Prostate gland (tissue), 2 donors: ENCODE measurements around the gene HMGXB3. TPM values are rescaled to one million over a fixed set of nuclear protein-coding genes. Genes with fewer than 3 reads are reported as not detected.
A peak's percentile ranks its signal among the peaks of the same experiment; 100 is the strongest.

Experiments
- DNase-seq: peaks from one replicate; pipeline ENCODE4 v3.0.0-alpha.2; 2019; ENCODE audit warnings: low spot score
- H3K27ac ChIP-seq, 2 donors: fragments of 200-600 bp; sonication (generic); 2 replicates each; pipeline ENCODE4 v1.5.1; 2017 to 2019
- H3K27me3 ChIP-seq: fragments of 200-600 bp; sonication (generic); replicated peaks from 2 replicates; pipeline ENCODE4 v1.5.1; 2019; ENCODE audit not compliant: insufficient read depth
- H3K36me3 ChIP-seq, 2 donors: fragments of 200-600 bp; sonication (generic); 1 replicate in 1 of 2; 2 replicates in 1 of 2; pipeline versions ENCODE4 v1.5.1 to v1.8.1; 2017 to 2019
- H3K4me1 ChIP-seq: fragments of 200-600 bp; sonication (generic); replicated peaks from 2 replicates; pipeline ENCODE4 v1.5.1; 2019
- H3K4me3 ChIP-seq, 2 donors: fragments of 200-600 bp; sonication (generic); 2 replicates each; pipeline ENCODE4 v1.5.1; 2017 to 2019
- H3K9me3 ChIP-seq: fragments of 200-600 bp; sonication (generic); 2 replicates; pipeline ENCODE4 v1.5.1; 2017
- CTCF ChIP-seq, 4 experiments: fragments of 200-600 bp in 2 of 4; fragments of 450-650 bp in 2 of 4; sonication (generic) in 2 of 4; IDR thresholded peaks; 1 replicate in 3 of 4; 2 replicates in 1 of 4; pipeline ENCODE4 v1.5.1; 2016 to 2019; ENCODE audit warnings: antibody characterized with exemption in 4 of 4, mild to moderate bottlenecking in 2 of 4, moderate library complexity in 2 of 4
- POLR2A ChIP-seq: fragments of 450-650 bp; IDR thresholded peaks from one replicate; pipeline ENCODE4 v1.6.1; 2016; ENCODE audit warnings: antibody characterized with exemption, mild to moderate bottlenecking
- POLR2AphosphoS5 ChIP-seq: sonication (generic); formaldehyde crosslinking; IDR thresholded peaks from one replicate; pipeline ENCODE4 v1.6.1; 2017; ENCODE audit warnings: antibody characterized with exemption
- WGBS: methylation state at CpG from one replicate; pipeline ENCODE4 v1.1.5; 2018; 5-methylcytosine and 5-hydroxymethylcytosine counted together
- intact Hi-C: fragments of 100-400 bp; cut with DNase I; formaldehyde crosslinking; loops from one replicate; pipeline ENCODE4 v1.14.2; 2022
- total RNA-seq, 2 donors: library from RNA; depleted of rRNA; stranded (reverse); fragments of >200 nt; gene quantifications; one replicate each; pipeline ENCODE4 v1.1.0, GENCODE V29; 2016

HMGXB3 gene
- total RNA-seq, 2 donors from 2014 or later, result 49.6 to 64.2 TPM

- no peak for TF ChIP-seq CTCF (IDR thresholded peaks at IDR 0.05)
- TF ChIP-seq POLR2A, result no peak
- peak; percentile 73 for TF ChIP-seq POLR2AphosphoS5
- Histone ChIP-seq H3K36me3 (no peaks in the 10 kb centered on the region), H3K4me1 (peaks cover 29% of the 10 kb centered on the region), H3K27me3 (no peaks in the 10 kb centered on the region), H3K27ac (peak overlapping the region; percentile 67 to 95), H3K4me3 (peak overlapping the region in 1 of 2 donors; percentile 19), H3K9me3 (no peaks in the 10 kb centered on the region)
- intact Hi-C loops, result no loop called here
- peak; percentile 70 for DNase-seq
- 26% methylated on average over 6 of the region's 6 CpGs for whole genome bisulfite sequencing
Measured at GRCh38 chr5:149996205-149996890, 4.2 kb upstream of the HMGXB3 start.

- H3K4me1 ChIP-seq, result peaks cover 31% of the 10 kb centered on the region
- H3K36me3 ChIP-seq, result no peaks in the 10 kb centered on the region
- no peak overlapping the region for H3K4me3 ChIP-seq
- TF ChIP-seq CTCF (IDR thresholded peaks at IDR 0.05) (no peak), POLR2AphosphoS5 (no peak), POLR2A (no peak)
- H3K27me3 ChIP-seq, result no peaks in the 10 kb centered on the region
- DNase-seq, result no peak
- WGBS, result 97% methylated on average over 3 of the region's 3 CpGs
- intact Hi-C loops, result no loop called here
- H3K27ac ChIP-seq, result peak overlapping the region; percentile 93 to 95
- H3K9me3 ChIP-seq, result no peaks in the 10 kb centered on the region
Measured at GRCh38 chr5:149998281-149998680, 2.3 kb upstream of the HMGXB3 start.

GRCh38 chr5:149999359-149999758 lies 1.2 kb upstream of the HMGXB3 start:
- TF ChIP-seq CTCF (IDR thresholded peaks at IDR 0.05) (no peak), POLR2A (no peak), POLR2AphosphoS5 (no peak)
- intact Hi-C loops, result no loop called here
- peak overlapping the region; percentile 93 to 95 for H3K27ac ChIP-seq
- peak overlapping the region in 1 of 2 donors; percentile 98 for H3K4me3 ChIP-seq
- H3K9me3 ChIP-seq, result no peaks in the 10 kb centered on the region
- WGBS, result 55% methylated on average over 3 of the region's 3 CpGs
- H3K4me1 ChIP-seq, result peaks cover 26% of the 10 kb centered on the region
- no peak for DNase-seq
- H3K36me3 ChIP-seq, result no peaks in the 10 kb centered on the region
- no peaks in the 10 kb centered on the region for H3K27me3 ChIP-seq

GRCh38 chr5:149999866-150000255 lies 678 bp upstream of the HMGXB3 start:
- H3K27me3 ChIP-seq, result no peaks in the 10 kb centered on the region
- no peaks in the 10 kb centered on the region for H3K9me3 ChIP-seq
- peak overlapping the region; percentile 93 to 95 for H3K27ac ChIP-seq
- DNase-seq, result no peak
- intact Hi-C loops, result loop anchor here (10.0 kb wide), 1 partner anchor 135 kb away; no protein-coding TSS in a partner anchor
- H3K36me3 ChIP-seq, result no peaks in the 10 kb centered on the region
- WGBS, result 15% methylated on average over 7 of the region's 7 CpGs
- peaks cover 25% of the 10 kb centered on the region for H3K4me1 ChIP-seq
- peak overlapping the region; percentile 91 to 98 for H3K4me3 ChIP-seq
- no peak for TF ChIP-seq POLR2A

GRCh38 chr5:150000990-150001659 lies 586 bp downstream of the HMGXB3 start:
- Histone ChIP-seq H3K4me1 (peaks cover 23% of the 10 kb centered on the region), H3K9me3 (no peaks in the 10 kb centered on the region), H3K36me3 (no peaks in the 10 kb centered on the region), H3K27me3 (no peaks in the 10 kb centered on the region), H3K27ac (peak overlapping the region; percentile 93 to 95), H3K4me3 (peak overlapping the region; percentile 91 to 98)
- WGBS, result under 1% methylated on average over 40 of the region's 44 CpGs
- intact Hi-C loops, result loop anchor here (10.0 kb wide), 1 partner anchor 134 kb away; no protein-coding TSS in a partner anchor
- no peak for DNase-seq
- TF ChIP-seq POLR2A, result no peak
- no peak for TF ChIP-seq CTCF (IDR thresholded peaks at IDR 0.05)
